ENCODE results near the gene DDX24. TPM values are rescaled to one million over a fixed set of nuclear protein-coding genes. Genes with fewer than 3 reads are reported as not detected.

The DDX24 gene
- polyA plus RNA-seq, 2 of the 4 experiments (the other 2 are of a cell fraction), result 121 to 161 TPM

GRCh38 chr14:94101748-94102147 is 20.7 kb upstream of the DDX24 start:
- FAIRE-seq (no peak), ATAC-seq (no peak), DNase-seq (ENCODE audit: low read depth in 1 of 2, low spot score in 1 of 2) (no peak)
- Histone ChIP-seq H3K27ac (no peak overlapping the region), H3K9me3 (no peaks in the 10 kb centered on the region), H3K4me2 (no peak overlapping the region), H3K4me1 (no peaks in the 10 kb centered on the region; the same call in 2 of the 3 replicates), H3K4me3 (no peak overlapping the region)
- CTCF ChIA-PET, result interaction anchor here (1.0 kb wide), 1 partner anchor 162 kb away, joined by 3 read pairs; no protein-coding TSS in a partner anchor
- no peak for TF ChIP-seq GATA3 (IDR thresholded peaks at IDR 0.05; ENCODE audit: borderline replicate concordance)
- TF ChIP-seq POLR2A (IDR thresholded peaks at IDR 0.05; ENCODE audit: low read length), result no peak
- POLR2A ChIA-PET, result no interaction called here
- 96% methylated on average over 7 of the region's 10 CpGs for WGBS (ENCODE audit: missing lambda C conversion rate)

DNA sequence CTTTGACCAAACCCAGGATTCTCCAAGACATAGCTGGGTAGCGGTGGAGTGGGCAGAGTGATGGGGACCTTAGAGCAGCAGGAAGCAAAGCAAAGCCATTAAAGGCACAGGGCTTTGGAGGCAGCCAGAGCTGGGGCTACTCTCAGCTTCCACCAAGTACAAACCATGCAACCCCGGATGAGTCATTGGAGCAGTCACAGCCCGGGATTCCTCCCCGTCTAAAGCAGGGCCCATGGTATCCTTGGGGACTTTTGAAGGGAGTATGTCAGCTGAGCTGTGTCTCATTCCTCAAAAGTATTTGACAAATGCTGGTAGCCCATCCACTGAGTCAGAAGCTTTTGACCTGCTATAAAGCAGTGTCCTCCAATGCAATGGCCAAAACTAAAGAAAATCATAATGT is 19.8 kb upstream of the DDX24 start:
- DNase-seq (ENCODE audit: low read depth in 1 of 2, low spot score in 1 of 2) (peak; percentile 12 to 15), ATAC-seq (peak; percentile 67 to 75; a peak in 5 of 6 replicates), FAIRE-seq (no peak)
- CTCF ChIA-PET, result interaction anchor here (1.0 to 1.2 kb wide), 4 partner anchors 35 to 162 kb away, joined by 3 read pairs; no protein-coding TSS in a partner anchor
- WGBS (ENCODE audit: missing lambda C conversion rate), result 46% methylated on average over 4 of the region's 4 CpGs
- H3K4me3 ChIP-seq, result no peak overlapping the region
- no peaks in the 10 kb centered on the region; the same call in 2 of the 3 replicates for H3K4me1 ChIP-seq
- H3K27ac ChIP-seq, result no peak overlapping the region
- TF ChIP-seq TP53 (CRISPR knock-in tag; IDR thresholded peaks at IDR 0.05) (no peak), MYC (IDR thresholded peaks at IDR 0.05; ENCODE audit: borderline replicate concordance, low read length) (no peak), JUNB (IDR thresholded peaks at IDR 0.05) (no peak), CBX2 (IDR thresholded peaks at IDR 0.05; ENCODE audit: borderline replicate concordance, low read depth) (no peak), RARB (CRISPR knock-in tag; IDR thresholded peaks at IDR 0.05) (no peak)
- H3K4me2 ChIP-seq, result no peak overlapping the region
- no peaks in the 10 kb centered on the region for H3K9me3 ChIP-seq
- POLR2A ChIA-PET, result interaction anchor here (2.1 kb wide), 1 partner anchor 20 kb away, joined by 6 read pairs; the partner anchor contains the start of genes DDX24 and IFI27L1

- ChIA-PET CTCF (interaction anchor here (0.6 kb wide), 1 partner anchor 34 kb away, joined by 3 read pairs; no protein-coding TSS in a partner anchor), POLR2A (interaction anchor here (2.1 kb wide), 1 partner anchor 18 kb away, joined by 6 read pairs; the partner anchor contains the start of genes DDX24 and IFI27L1)
- FAIRE-seq, result no peak
- ATAC-seq, result no peak
- Histone ChIP-seq H3K27ac (no peak overlapping the region), H3K4me3 (no peak overlapping the region), H3K4me2 (no peak overlapping the region), H3K4me1 (no peaks in the 10 kb centered on the region; the same call in 2 of the 3 replicates), H3K9me3 (no peaks in the 10 kb centered on the region)
- WGBS (ENCODE audit: missing lambda C conversion rate), result 92% methylated on average over 6 of the region's 6 CpGs
- DNase-seq (ENCODE audit: low read depth in 1 of 2, low spot score in 1 of 2), result no peak
- TF ChIP-seq CBX2 (IDR thresholded peaks at IDR 0.05; ENCODE audit: borderline replicate concordance, low read depth), result no peak
- no peak for TF ChIP-seq HOXB5 (CRISPR knock-in tag; IDR thresholded peaks at IDR 0.05)
- no peak for TF ChIP-seq MAZ (IDR thresholded peaks at IDR 0.05; ENCODE audit: borderline replicate concordance, low read depth, low read length)
- TF ChIP-seq, protein P1, sequence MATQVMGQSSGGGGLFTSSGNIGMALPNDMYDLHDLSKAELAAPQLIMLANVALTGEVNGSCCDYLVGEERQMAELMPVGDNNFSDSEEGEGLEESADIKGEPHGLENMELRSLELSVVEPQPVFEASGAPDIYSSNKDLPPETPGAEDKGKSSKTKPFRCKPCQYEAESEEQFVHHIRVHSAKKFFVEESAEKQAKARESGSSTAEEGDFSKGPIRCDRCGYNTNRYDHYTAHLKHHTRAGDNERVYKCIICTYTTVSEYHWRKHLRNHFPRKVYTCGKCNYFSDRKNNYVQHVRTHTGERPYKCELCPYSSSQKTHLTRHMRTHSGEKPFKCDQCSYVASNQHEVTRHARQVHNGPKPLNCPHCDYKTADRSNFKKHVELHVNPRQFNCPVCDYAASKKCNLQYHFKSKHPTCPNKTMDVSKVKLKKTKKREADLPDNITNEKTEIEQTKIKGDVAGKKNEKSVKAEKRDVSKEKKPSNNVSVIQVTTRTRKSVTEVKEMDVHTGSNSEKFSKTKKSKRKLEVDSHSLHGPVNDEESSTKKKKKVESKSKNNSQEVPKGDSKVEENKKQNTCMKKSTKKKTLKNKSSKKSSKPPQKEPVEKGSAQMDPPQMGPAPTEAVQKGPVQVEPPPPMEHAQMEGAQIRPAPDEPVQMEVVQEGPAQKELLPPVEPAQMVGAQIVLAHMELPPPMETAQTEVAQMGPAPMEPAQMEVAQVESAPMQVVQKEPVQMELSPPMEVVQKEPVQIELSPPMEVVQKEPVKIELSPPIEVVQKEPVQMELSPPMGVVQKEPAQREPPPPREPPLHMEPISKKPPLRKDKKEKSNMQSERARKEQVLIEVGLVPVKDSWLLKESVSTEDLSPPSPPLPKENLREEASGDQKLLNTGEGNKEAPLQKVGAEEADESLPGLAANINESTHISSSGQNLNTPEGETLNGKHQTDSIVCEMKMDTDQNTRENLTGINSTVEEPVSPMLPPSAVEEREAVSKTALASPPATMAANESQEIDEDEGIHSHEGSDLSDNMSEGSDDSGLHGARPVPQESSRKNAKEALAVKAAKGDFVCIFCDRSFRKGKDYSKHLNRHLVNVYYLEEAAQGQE (IDR thresholded peaks at IDR 0.05), result no peak
- no peak for TF ChIP-seq JUNB (IDR thresholded peaks at IDR 0.05)
Observed at GRCh38 chr14:94099006-94099405, 18.0 kb upstream of the DDX24 start.

GRCh38 chr14:94098326-94098992 is 17.5 kb upstream of the DDX24 start:
- ATAC-seq (no peak), DNase-seq (ENCODE audit: low read depth in 1 of 2, low spot score in 1 of 2) (no peak), FAIRE-seq (no peak)
- H3K4me1 ChIP-seq, result no peaks in the 10 kb centered on the region; the same call in 2 of the 3 replicates
- ChIA-PET CTCF (no interaction called here), POLR2A (no interaction called here)
- H3K9me3 ChIP-seq, result no peaks in the 10 kb centered on the region
- no peak for TF ChIP-seq BCL3 (IDR thresholded peaks at IDR 0.05)
- TF ChIP-seq TP53 (CRISPR knock-in tag; IDR thresholded peaks at IDR 0.05), result no peak
- no peak for TF ChIP-seq RAD21 (conservative IDR thresholded peaks at IDR 0.05 in 1 of 2, IDR thresholded peaks at IDR 0.05 in 1 of 2)
- no peak for TF ChIP-seq BHLHE40 (IDR thresholded peaks at IDR 0.05; ENCODE audit: low read depth, low read length)
- no peak for TF ChIP-seq GATA3 (IDR thresholded peaks at IDR 0.05; ENCODE audit: borderline replicate concordance)
- no peak for TF ChIP-seq HES2 (IDR thresholded peaks at IDR 0.05)
- no peak for TF ChIP-seq HMGXB4 (CRISPR knock-in tag; IDR thresholded peaks at IDR 0.05; ENCODE audit: borderline replicate concordance)
- no peak overlapping the region for H3K4me3 ChIP-seq
- H3K27ac ChIP-seq, result no peak overlapping the region
- WGBS (ENCODE audit: missing lambda C conversion rate), result 73% methylated on average over 10 of the region's 10 CpGs
- no peak overlapping the region for H3K4me2 ChIP-seq

Data from A549 (cell line).